Esophagus muscularis mucosa (tissue), 4 donors: Measurements from ENCODE around the gene CRNN. TPM values are rescaled to one million over a fixed set of nuclear protein-coding genes. Genes with fewer than 3 reads are reported as not detected.

Experiments
- DNase-seq: peaks from one replicate; pipeline ENCODE4 v3.0.0-alpha.2; 2017; ENCODE audit errors: extremely low spot score
- H3K27ac ChIP-seq, 4 donors: fragments of 200-600 bp; sonication (generic); replicated peaks in 1 of 4; 1 replicate in 3 of 4; 2 replicates in 1 of 4; pipeline ENCODE4 v1.5.1; 2016 to 2019; ENCODE audit warnings: mild to moderate bottlenecking in 1 of 4
- H3K27me3 ChIP-seq, 4 donors: fragments of 200-600 bp; sonication (generic); one replicate each; pipeline versions ENCODE4 v1.5.1 to v1.6.0; 2016 to 2019
- H3K36me3 ChIP-seq, 4 donors: fragments of 200-600 bp; sonication (generic); one replicate each; pipeline ENCODE4 v1.5.1; 2016 to 2019
- H3K4me1 ChIP-seq, 4 donors: fragments of 200-600 bp; sonication (generic); one replicate each; pipeline ENCODE4 v1.5.1; 2016 to 2019
- H3K4me3 ChIP-seq, 4 donors: fragments of 200-600 bp; sonication (generic); 1 replicate in 2 of 4; 2 replicates in 2 of 4; pipeline ENCODE4 v1.5.1; 2016 to 2019; ENCODE audit warnings: mild to moderate bottlenecking in 4 of 4, moderate library complexity in 1 of 4
- H3K9me3 ChIP-seq, 4 donors: fragments of 200-600 bp; sonication (generic); 1 replicate in 3 of 4; 2 replicates in 1 of 4; pipeline ENCODE4 v1.5.1; 2016 to 2019
- EP300 ChIP-seq: sonication (generic); formaldehyde crosslinking; IDR thresholded peaks from one replicate; pipeline ENCODE4 v1.6.1; 2017; ENCODE audit warnings: antibody characterized with exemption
- POLR2A ChIP-seq: fragments of 450-650 bp; IDR thresholded peaks from one replicate; pipeline ENCODE4 v1.6.1; 2017; ENCODE audit warnings: antibody characterized with exemption, moderate library complexity, mild to moderate bottlenecking, low read depth
- POLR2AphosphoS5 ChIP-seq, 2 donors: sonication (generic); formaldehyde crosslinking; IDR thresholded peaks; one replicate each; pipeline ENCODE4 v1.6.1; 2017; ENCODE audit warnings: antibody characterized with exemption in 2 of 2
- WGBS: methylation state at CpG from one replicate; pipeline ENCODE4 v1.1.5; 2018; 5-methylcytosine and 5-hydroxymethylcytosine counted together
- intact Hi-C: fragments of 100-400 bp; cut with DNase I; formaldehyde crosslinking; loops from one replicate; pipeline ENCODE4 v1.15.1; 2023
- total RNA-seq, 4 donors: library from RNA; depleted of rRNA; stranded (reverse); fragments of >200 nt; gene quantifications; one replicate each; pipeline versions ENCODE4 v1.1.0 to v1.2.1, GENCODE V29; 2016
- TF ChIP-seq, protein P1 (sequence below), 3 experiments: fragments of 200-600 bp in 2 of 3; fragments of 450-650 bp in 1 of 3; sonication (generic) in 2 of 3; IDR thresholded peaks; one replicate each; pipeline ENCODE4 v1.5.1; 2017 to 2019; ENCODE audit warnings: antibody characterized with exemption in 3 of 3, mild to moderate bottlenecking in 2 of 3, moderate library complexity in 1 of 3

Gene CRNN
- total RNA-seq, 4 donors from 2014 or later: 0.23 to 3.7 TPM; not detected in 2

DNA sequence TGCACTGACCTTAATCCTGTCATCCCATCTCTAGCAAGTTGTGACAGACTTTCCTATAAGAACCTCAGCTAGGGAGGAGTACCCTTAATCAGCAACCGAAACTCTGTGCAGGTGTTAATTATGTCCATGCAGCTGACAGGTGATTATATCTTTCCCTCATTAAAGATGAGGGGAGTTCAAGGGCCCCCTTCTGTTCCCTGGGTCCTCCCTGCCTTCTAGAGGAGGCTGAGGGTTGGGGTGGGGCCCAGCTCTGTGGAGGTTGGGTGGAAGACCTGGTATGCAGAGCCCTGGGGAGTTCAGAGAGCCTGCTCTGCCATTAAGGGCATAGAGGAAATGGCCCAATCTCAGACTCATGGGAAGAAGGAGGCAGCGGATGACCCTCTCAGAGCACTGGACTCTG lies 35.6 kb upstream of the CRNN start:
- H3K4me1 ChIP-seq: no peaks in the 10 kb centered on the region
- intact Hi-C loops: no loop called here
- H3K36me3 ChIP-seq: no peaks in the 10 kb centered on the region
- no peak overlapping the region for H3K4me3 ChIP-seq
- no peaks in the 10 kb centered on the region for H3K9me3 ChIP-seq
- H3K27ac ChIP-seq: no peak overlapping the region
- no peaks in the 10 kb centered on the region for H3K27me3 ChIP-seq
- 77% methylated on average over 2 of the region's 2 CpGs for WGBS
- TF ChIP-seq EP300 (no peak), POLR2A (no peak), POLR2AphosphoS5 (IDR thresholded peaks at IDR 0.05) (no peak)
- TF ChIP-seq, protein P1, sequence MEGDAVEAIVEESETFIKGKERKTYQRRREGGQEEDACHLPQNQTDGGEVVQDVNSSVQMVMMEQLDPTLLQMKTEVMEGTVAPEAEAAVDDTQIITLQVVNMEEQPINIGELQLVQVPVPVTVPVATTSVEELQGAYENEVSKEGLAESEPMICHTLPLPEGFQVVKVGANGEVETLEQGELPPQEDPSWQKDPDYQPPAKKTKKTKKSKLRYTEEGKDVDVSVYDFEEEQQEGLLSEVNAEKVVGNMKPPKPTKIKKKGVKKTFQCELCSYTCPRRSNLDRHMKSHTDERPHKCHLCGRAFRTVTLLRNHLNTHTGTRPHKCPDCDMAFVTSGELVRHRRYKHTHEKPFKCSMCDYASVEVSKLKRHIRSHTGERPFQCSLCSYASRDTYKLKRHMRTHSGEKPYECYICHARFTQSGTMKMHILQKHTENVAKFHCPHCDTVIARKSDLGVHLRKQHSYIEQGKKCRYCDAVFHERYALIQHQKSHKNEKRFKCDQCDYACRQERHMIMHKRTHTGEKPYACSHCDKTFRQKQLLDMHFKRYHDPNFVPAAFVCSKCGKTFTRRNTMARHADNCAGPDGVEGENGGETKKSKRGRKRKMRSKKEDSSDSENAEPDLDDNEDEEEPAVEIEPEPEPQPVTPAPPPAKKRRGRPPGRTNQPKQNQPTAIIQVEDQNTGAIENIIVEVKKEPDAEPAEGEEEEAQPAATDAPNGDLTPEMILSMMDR (IDR thresholded peaks at IDR 0.05): no peak
- DNase-seq: peak; percentile 79

GRCh38 chr1:152448496-152448895 lies 34.4 kb upstream of the CRNN start:
- no peak for TF ChIP-seq POLR2A
- TF ChIP-seq POLR2AphosphoS5 (IDR thresholded peaks at IDR 0.05): no peak
- TF ChIP-seq, protein P1 (IDR thresholded peaks at IDR 0.05): no peak
- TF ChIP-seq EP300: no peak
- Histone ChIP-seq H3K27ac (no peak overlapping the region), H3K4me3 (no peak overlapping the region), H3K9me3 (no peaks in the 10 kb centered on the region), H3K4me1 (no peaks in the 10 kb centered on the region), H3K27me3 (no peaks in the 10 kb centered on the region), H3K36me3 (no peaks in the 10 kb centered on the region)
- intact Hi-C loops: no loop called here
- WGBS: 84% methylated on average over 5 of the region's 5 CpGs
- peak; percentile 64 for DNase-seq

- H3K27ac ChIP-seq: no peak overlapping the region
- no peaks in the 10 kb centered on the region for H3K9me3 ChIP-seq
- no peak overlapping the region for H3K4me3 ChIP-seq
- intact Hi-C loops: no loop called here
- peaks cover 0 to under 1% (median 0%) of the 10 kb centered on the region in 4 donors for H3K4me1 ChIP-seq
- WGBS: 48% methylated on average over 2 of the region's 2 CpGs
- peak; percentile 45 for DNase-seq
- no peaks in the 10 kb centered on the region for H3K27me3 ChIP-seq
- H3K36me3 ChIP-seq: no peaks in the 10 kb centered on the region
- TF ChIP-seq EP300 (no peak), POLR2AphosphoS5 (IDR thresholded peaks at IDR 0.05) (no peak), POLR2A (no peak)
- TF ChIP-seq, protein P1 (IDR thresholded peaks at IDR 0.05): no peak
These were observed 34.0 kb upstream of the CRNN start for GRCh38 chr1:152448095-152448494.

DNA sequence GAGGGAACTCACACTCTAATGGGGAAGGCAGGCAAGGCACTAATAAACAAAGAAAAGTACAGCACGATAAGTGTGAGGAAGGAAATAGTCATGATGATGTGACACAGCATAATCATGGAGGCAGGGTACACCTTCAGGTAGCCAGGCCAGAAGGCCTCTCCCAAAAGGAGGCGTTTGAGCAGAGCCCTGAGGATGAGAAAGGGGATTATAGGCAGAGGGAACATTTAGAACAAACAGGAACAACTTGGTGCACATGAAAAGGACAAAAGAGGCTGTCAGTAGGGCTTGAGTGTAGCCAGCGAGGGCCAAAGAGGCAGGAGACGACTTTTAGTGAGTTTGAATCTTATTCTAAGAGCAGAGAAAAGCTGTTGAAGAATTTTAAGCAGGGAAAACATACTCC lies 33.4 kb upstream of the CRNN start:
- WGBS: 56% methylated on average over 4 of the region's 4 CpGs
- intact Hi-C loops: no loop called here
- Histone ChIP-seq H3K27ac (no peak overlapping the region), H3K27me3 (no peaks in the 10 kb centered on the region), H3K4me3 (no peak overlapping the region), H3K9me3 (no peaks in the 10 kb centered on the region), H3K36me3 (no peaks in the 10 kb centered on the region), H3K4me1 (peaks cover 0 to 7% (median 0%) of the 10 kb centered on the region in 4 donors)
- TF ChIP-seq EP300 (no peak), POLR2AphosphoS5 (IDR thresholded peaks at IDR 0.05) (no peak), POLR2A (no peak)
- TF ChIP-seq, protein P1 (IDR thresholded peaks at IDR 0.05): no peak
- DNase-seq: peak; percentile 72

DNA sequence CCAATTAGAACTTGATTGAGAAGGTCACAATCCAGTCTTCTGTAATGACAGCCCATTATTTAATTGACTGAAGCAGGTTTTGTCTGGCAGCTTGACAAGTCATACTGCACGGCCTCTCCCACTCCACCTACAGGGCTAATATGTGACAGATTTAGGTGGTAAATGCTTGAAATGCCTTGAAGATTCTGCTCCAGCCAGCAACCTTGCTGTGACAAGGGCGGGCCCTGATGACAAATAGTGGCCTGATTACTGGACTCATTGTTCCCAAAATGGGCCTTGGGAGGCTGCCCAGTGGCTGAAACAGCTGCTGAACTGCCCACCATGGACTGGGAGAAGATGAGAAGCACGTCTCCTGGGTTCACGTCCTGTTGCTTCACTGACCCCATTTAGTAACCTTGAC lies 30.0 kb upstream of the CRNN start:
- H3K4me1 ChIP-seq: peaks cover 0 to 11% (median 2%) of the 10 kb centered on the region in 4 donors
- H3K27ac ChIP-seq: no peak overlapping the region
- H3K27me3 ChIP-seq: no peaks in the 10 kb centered on the region
- no peak overlapping the region for H3K4me3 ChIP-seq
- H3K9me3 ChIP-seq: no peaks in the 10 kb centered on the region
- WGBS: 67% methylated on average over 4 of the region's 4 CpGs
- H3K36me3 ChIP-seq: no peaks in the 10 kb centered on the region
- no peak for TF ChIP-seq EP300
- no peak for TF ChIP-seq POLR2A
- no peak for TF ChIP-seq POLR2AphosphoS5 (IDR thresholded peaks at IDR 0.05)
- TF ChIP-seq, protein P1 (IDR thresholded peaks at IDR 0.05): no peak
- DNase-seq: no peak
- intact Hi-C loops: no loop called here
